ENCODE measurements around the gene CADM1.

GRCh38 chr11:115450519-115450918, 53.7 kb downstream of the CADM1 start:
- no peak for TF ChIP-seq CTCF (conservative IDR thresholded peaks at IDR 0.05; ENCODE audit: low read length)
- TF ChIP-seq EZH2phosphoT487 (IDR thresholded peaks at IDR 0.05; ENCODE audit: borderline replicate concordance, low read depth, low read length) = no peak
